Measurements from ENCODE around the gene AUTS2. TPM values are rescaled to one million over a fixed set of nuclear protein-coding genes. Genes with fewer than 3 reads are reported as not detected.

The AUTS2 gene
- total and polyA plus RNA-seq, 4 donors, result 4.9 to 24.4 (median 7.0) TPM

DNA sequence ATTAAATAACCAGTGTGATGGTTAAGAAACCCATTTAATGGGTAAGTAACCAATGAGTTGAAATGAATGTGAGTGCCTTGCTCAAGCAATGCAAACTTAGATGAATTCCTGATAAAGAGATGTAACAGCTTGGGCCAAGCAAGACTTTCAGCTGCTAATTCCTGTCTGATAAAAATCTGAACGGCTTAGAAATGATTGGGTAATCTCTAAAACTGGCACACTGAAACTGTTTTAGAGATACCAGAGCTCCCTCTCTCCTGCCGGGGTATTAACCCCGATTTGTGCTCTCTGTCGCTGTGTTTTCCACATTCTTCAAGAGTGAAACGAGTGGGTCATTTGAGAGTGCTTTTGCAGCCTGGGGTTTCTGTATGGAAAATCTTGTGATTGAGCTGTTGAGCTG, 998.8 kb downstream of the AUTS2 start (continued):
- TF ChIP-seq, protein P1, sequence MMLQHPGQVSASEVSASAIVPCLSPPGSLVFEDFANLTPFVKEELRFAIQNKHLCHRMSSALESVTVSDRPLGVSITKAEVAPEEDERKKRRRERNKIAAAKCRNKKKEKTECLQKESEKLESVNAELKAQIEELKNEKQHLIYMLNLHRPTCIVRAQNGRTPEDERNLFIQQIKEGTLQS (IDR thresholded peaks at IDR 0.05), result no peak
- no peak for TF ChIP-seq GABPA (IDR thresholded peaks at IDR 0.05 in 1 of 2, conservative IDR thresholded peaks at IDR 0.05 in 1 of 2)
- TF ChIP-seq, protein P2, sequence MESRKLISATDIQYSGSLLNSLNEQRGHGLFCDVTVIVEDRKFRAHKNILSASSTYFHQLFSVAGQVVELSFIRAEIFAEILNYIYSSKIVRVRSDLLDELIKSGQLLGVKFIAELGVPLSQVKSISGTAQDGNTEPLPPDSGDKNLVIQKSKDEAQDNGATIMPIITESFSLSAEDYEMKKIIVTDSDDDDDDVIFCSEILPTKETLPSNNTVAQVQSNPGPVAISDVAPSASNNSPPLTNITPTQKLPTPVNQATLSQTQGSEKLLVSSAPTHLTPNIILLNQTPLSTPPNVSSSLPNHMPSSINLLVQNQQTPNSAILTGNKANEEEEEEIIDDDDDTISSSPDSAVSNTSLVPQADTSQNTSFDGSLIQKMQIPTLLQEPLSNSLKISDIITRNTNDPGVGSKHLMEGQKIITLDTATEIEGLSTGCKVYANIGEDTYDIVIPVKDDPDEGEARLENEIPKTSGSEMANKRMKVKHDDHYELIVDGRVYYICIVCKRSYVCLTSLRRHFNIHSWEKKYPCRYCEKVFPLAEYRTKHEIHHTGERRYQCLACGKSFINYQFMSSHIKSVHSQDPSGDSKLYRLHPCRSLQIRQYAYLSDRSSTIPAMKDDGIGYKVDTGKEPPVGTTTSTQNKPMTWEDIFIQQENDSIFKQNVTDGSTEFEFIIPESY (IDR thresholded peaks at IDR 0.05), result no peak
- peak; percentile 30 to 46 for TF ChIP-seq RAD21 (IDR thresholded peaks at IDR 0.05)
- no peak for TF ChIP-seq NR2F2 (IDR thresholded peaks at IDR 0.05)
- TF ChIP-seq EGR1 (IDR thresholded peaks at IDR 0.05; ENCODE audit: low read depth in 2 of 2), result no peak
- peak; percentile 11 for TF ChIP-seq SP1 (IDR thresholded peaks at IDR 0.05)
- no peak for TF ChIP-seq HNF4G (IDR thresholded peaks at IDR 0.05)

DNA sequence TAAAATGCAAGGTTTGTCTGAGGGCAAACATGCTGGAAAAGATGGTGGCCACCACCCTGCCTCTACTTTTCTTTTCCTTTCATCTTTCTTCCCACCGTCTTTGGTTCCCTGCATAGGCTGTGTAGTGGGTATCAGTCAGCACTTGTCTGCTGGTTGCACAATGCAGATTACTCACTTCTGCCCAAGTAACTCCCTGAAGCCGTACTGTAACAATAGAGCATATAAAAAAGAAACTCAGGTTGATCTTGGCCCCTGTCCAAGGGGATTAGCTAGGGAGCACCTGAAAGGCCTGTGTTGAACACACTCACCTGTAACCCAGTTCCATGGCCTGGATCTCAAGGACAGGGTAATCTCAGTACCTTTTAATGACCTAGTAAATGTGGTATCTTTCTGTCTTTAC, 1000.7 kb downstream of the AUTS2 start:
- TF ChIP-seq YY1 (IDR thresholded peaks at IDR 0.05), result no peak
- TF ChIP-seq NR2F2 (IDR thresholded peaks at IDR 0.05), result no peak
- TF ChIP-seq RAD21 (IDR thresholded peaks at IDR 0.05), result no peak
- TF ChIP-seq HNF4A (conservative IDR thresholded peaks at IDR 0.05), result no peak
- TF ChIP-seq, protein P1 (IDR thresholded peaks at IDR 0.05), result no peak
- TF ChIP-seq, protein P3, sequence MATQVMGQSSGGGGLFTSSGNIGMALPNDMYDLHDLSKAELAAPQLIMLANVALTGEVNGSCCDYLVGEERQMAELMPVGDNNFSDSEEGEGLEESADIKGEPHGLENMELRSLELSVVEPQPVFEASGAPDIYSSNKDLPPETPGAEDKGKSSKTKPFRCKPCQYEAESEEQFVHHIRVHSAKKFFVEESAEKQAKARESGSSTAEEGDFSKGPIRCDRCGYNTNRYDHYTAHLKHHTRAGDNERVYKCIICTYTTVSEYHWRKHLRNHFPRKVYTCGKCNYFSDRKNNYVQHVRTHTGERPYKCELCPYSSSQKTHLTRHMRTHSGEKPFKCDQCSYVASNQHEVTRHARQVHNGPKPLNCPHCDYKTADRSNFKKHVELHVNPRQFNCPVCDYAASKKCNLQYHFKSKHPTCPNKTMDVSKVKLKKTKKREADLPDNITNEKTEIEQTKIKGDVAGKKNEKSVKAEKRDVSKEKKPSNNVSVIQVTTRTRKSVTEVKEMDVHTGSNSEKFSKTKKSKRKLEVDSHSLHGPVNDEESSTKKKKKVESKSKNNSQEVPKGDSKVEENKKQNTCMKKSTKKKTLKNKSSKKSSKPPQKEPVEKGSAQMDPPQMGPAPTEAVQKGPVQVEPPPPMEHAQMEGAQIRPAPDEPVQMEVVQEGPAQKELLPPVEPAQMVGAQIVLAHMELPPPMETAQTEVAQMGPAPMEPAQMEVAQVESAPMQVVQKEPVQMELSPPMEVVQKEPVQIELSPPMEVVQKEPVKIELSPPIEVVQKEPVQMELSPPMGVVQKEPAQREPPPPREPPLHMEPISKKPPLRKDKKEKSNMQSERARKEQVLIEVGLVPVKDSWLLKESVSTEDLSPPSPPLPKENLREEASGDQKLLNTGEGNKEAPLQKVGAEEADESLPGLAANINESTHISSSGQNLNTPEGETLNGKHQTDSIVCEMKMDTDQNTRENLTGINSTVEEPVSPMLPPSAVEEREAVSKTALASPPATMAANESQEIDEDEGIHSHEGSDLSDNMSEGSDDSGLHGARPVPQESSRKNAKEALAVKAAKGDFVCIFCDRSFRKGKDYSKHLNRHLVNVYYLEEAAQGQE (IDR thresholded peaks at IDR 0.05), result no peak
- TF ChIP-seq TAF1 (conservative IDR thresholded peaks at IDR 0.05), result no peak
- no peak for TF ChIP-seq SP1 (IDR thresholded peaks at IDR 0.05)
- TF ChIP-seq, protein P2 (IDR thresholded peaks at IDR 0.05), result no peak
- TF ChIP-seq, protein P4, sequence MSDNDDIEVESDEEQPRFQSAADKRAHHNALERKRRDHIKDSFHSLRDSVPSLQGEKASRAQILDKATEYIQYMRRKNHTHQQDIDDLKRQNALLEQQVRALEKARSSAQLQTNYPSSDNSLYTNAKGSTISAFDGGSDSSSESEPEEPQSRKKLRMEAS (IDR thresholded peaks at IDR 0.05), result no peak
- no peak for TF ChIP-seq EGR1 (IDR thresholded peaks at IDR 0.05; ENCODE audit: low read depth in 2 of 2)
- no peak for TF ChIP-seq JUND (IDR thresholded peaks at IDR 0.05)
- TF ChIP-seq FOXA1 (IDR thresholded peaks at IDR 0.05), result no peak
- no peak for TF ChIP-seq FOXA2 (IDR thresholded peaks at IDR 0.05)
- no peak for TF ChIP-seq RXRA (IDR thresholded peaks at IDR 0.05)
- no peak for TF ChIP-seq GABPA (IDR thresholded peaks at IDR 0.05 in 1 of 2, conservative IDR thresholded peaks at IDR 0.05 in 1 of 2)
- H3K4me1 ChIP-seq (ENCODE audit: control insufficient read depth in 4 of 4, insufficient read depth in 4 of 4, low read length in 3 of 4), result peaks cover 5 to 73% (median 48%) of the 10 kb centered on the region in 4 donors
- H3K36me3 ChIP-seq (ENCODE audit: control insufficient read depth in 4 of 4, insufficient read depth in 3 of 4, low read depth in 1 of 4, low read length in 3 of 4), result peaks cover 0 to 4% (median 1%) of the 10 kb centered on the region in 4 donors
- H3K27me3 ChIP-seq (ENCODE audit: control insufficient read depth in 4 of 4, insufficient read depth in 4 of 4, low read length in 3 of 4), result no peaks in the 10 kb centered on the region
- no peak overlapping the region for H3K9ac ChIP-seq (ENCODE audit: low read depth in 1 of 2, low read length in 2 of 2)
- 31% methylated on average over 2 of the region's 2 CpGs for WGBS
- peak overlapping the region; percentile 15 to 67 for H3K27ac ChIP-seq (ENCODE audit: low read depth in 1 of 2, low read length in 2 of 2)
- no peaks in the 10 kb centered on the region for H3K9me3 ChIP-seq (ENCODE audit: control insufficient read depth in 4 of 4, low read length in 3 of 4)
- H3K4me3 ChIP-seq (ENCODE audit: low read depth in 1 of 3, low read length in 3 of 3), result no peak overlapping the region
- DNase-seq (ENCODE audit: low spot score), result no peak
